GM15510 (cell line): Measurements from ENCODE around the gene KRT6C.

Experiments
- POLR2A ChIP-seq: IDR thresholded peaks from 3 replicates; pipeline ENCODE4 v1.6.1; 2011; ENCODE audit warnings: borderline replicate concordance; ENCODE audit not compliant: insufficient read length; ENCODE audit errors: extremely low read depth

Gene KRT6C

DNA sequence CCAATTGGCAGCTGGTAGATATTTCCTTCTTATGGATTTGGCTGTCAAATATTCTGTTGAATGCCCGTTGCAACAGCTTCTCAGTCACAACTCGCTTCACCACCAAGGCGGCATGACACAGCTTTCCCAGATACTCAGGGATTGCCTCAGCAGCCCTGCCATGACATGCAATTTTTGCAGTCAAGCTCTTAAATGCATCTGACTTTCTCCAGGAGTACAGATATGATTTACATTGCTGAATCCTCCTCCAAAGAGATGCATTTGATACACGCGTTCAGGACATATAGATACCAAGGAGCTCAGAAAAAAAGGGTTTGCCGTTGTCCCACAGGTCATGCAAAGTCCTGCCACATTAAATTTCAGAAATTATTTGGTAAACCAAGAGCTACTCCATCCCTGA is 40.1 kb upstream of the KRT6C start:
- TF ChIP-seq POLR2A, result no peak

DNA sequence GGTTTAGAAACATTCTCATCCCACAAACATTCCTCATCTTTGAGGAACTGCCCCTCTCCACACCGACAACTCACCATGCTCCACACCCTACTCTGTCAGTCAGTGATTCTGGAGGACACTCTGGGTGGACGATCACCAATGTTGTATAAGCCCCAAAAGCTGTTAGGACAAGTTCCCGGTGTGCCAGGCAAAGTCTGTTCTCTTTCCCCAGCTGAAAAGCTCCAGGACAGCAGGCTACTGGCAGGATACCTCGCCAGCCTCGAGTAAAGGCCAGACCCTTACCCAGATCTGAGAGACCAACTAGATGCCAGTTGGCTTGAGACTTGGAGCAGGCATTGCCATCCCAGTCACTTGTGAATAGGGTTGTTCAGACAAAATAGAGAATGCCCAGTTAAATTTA is 34.6 kb upstream of the KRT6C start:
- no peak for TF ChIP-seq POLR2A

DNA sequence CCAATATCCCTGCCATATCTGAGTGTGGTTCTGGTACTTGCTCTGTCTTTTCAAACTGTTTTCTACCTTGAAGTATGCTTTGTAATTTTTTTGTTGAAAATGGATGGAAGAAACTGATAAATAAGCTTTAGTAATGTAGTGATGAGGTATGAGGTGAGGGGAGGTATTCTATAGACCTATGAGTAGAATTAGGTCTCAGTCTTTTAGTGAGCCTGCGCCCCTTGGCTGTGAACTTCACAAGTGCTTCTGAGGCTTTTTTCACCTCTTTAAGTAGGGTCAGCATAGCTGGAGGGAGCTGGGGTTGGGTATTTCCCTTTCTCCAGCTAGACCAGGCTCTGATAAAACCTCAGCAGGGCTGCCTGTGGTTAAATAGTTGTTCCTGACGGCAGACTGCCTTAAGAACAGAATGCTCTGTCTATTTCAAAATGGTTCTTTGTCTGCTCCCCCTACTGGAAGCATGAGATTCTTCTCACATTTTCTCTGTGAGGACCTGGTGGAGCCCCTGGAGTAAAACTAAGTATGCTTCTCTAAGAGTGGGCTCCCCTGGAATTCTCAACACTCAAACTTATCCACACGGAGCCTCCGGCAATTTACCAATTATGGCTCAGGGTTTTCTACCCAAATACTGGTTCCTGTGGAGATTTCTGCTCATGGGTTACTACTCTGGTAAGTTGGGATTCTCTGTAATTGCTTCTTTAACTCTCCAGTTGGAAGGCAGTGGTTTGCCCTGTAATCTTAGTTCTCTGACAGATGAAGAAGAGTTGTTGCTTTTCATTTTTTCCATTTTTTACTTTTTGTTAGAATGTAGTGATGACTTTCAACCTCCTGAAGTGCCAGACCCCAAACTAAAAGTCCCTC is 33.5 kb upstream of the KRT6C start:
- TF ChIP-seq POLR2A, result no peak

DNA sequence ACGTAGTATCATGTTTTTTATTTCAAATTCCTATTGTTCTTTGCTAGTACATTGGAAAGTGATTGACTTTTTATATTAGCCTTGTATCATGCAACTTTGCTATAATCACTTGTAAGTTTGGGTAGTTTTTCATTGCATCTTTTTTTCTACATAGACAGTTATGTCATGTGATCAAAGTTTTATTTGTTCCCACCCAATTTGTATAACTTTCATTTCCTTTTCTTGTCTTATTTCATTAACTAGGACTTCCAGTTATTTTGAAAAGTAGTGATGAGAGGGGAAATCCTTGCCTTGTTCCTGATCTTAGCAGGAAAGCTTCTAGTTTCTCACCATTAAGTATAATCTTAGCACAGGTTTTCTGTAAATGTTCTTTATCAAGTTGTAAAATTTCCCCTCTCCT is 29.3 kb upstream of the KRT6C start:
- TF ChIP-seq POLR2A, result no peak

DNA sequence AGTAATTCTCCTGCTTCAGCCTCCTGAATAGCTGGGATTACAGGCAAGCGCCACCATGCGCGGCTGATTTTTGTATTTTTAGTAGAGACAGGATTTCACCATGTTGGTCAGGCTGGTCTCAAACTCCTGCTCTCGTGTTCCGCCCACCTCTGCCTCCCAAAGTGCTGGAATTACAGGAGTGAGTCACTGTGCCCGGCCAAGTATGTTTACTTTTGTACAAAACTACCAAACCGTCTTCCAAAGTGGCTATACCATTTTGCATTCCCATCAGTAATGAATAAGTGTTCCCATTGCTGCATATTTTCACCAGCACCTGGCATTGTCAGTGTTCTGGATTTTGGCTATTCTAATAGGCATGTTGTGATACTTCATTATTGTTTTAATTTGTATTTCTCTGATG is 27.9 kb upstream of the KRT6C start:
- TF ChIP-seq POLR2A, result no peak

DNA sequence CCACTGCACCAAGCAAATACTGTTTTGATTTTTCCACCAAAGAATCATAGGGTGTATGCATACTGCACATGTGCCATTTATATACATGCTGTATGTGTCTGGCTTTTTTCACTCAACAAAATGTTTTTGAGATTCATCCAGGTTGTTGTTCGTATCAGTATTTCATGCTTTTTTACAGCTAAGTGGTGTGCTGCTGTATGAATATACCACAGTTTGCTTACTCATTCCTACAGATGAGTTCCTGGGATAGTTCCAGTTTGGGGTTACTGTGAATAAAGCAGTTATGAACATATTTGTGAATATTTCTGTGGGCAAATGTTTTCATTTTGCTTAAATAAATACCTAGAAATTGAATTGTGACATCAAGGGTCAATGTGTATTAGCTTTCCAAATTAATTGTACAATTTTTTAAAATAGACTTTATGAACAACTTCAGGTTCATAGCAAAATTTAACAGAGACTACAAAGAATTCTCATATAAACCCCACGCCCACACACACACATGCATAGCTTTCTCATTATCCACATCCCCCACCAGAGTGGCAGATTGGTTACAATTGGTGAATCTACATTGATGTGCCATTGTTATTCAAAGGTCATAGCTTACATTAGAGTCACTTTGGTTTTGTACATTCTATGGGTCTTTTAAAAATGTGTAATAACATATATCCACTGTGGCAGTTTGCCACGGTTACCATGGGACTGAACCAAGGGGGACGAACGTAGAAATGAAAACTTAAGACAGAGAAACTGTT is 26.4 kb upstream of the KRT6C start:
- no peak for TF ChIP-seq POLR2A

DNA sequence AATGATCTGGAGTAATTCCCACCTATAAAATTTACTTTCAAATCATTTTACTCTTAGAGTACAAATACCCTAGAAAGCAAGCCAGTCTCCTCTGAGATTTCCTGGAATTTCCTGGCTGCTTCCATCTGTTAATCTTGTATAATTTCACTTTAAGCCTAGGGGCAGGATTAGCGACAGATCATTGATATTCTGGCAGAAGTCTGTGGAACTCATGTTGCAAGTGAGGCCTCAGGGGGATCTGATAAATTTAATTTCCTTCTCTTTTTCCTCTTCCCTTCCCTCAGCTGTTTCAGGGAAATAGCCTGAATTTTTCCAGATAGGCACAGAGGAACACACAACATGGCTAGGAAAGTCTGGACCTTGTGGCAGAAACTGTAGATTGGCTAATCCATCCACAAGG is 25.3 kb upstream of the KRT6C start:
- no peak for TF ChIP-seq POLR2A

DNA sequence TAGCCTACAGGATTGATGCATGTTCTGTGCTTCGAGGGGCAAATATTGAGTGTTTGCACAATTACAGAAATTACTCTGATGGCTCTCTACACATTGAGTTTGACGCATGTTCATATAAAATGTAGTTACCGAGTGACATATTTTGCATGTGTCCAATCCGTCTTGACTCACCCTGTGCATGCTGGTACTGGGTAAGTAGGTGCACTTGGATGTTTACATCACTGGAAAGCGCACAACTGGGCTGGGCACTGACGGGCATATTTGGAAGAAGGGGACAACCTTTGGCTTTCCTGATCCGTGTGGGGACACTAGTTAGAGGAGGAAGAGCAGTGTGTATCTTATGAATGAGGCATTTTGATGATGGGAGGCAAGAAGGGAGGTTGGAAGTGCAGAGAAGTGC is 24.4 kb upstream of the KRT6C start:
- TF ChIP-seq POLR2A, result no peak

DNA sequence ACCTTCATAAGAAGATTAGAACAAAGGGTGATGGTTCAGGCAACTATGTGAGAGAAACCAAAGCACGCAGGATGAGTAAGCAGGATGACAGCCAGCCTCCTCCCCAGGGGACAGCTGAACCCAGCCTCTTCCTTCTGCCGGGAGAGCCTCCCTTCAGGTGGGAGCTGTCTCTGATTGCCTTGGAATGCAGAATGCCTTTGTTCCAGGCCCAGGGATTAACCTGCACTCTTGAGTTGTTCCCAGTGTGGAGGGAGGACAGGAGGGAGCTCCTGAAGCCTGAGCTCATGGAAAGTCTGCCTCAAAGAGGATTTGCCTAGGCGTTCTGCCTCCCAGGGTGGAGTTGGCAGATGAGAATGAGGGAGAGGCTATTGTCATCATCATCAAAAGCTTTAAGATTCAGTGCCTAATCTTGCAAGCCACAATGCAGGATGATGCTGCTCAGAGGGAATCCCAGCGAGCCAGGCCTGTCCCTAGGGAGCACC is 23.0 kb upstream of the KRT6C start:
- TF ChIP-seq POLR2A, result no peak

DNA sequence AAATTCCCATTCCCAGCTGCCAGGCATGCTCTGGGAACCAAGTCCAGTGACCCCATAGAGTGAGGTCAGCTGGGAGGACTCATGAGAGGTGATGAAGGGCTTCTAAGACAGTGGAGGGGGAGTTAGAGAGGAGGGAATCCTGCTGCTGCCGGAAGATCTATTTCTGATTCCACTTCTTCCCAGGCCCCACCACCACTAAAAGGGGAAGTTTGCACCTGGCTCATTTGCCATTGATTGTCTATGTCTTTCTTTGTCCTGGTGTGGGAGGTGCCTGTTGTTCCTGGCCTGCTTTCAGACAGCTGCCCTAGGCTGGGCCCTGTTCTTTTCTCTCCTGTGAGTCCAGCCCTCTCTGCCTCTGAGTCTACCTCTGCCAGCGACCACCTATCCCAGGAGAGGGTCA is 22.4 kb upstream of the KRT6C start:
- TF ChIP-seq POLR2A, result no peak

DNA sequence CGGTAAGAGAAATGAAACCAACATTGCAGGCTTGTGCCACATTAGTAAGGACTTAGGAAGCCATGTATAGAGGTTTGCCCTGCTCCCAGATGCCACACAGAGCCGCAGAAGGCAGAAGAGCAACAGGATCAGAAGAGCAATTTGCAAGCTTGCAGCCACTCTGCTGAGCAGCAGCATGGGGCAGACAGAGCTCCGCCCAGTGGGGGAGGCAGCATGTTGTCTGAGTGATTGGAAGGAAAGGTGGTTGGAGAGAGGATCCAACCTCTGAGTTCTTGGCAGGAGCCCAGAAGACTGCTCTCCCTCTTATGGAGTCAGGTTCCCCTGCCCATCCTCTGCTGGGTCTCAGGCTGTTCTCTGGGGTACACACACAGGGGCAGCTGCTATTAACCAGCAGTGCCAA is 21.8 kb upstream of the KRT6C start:
- TF ChIP-seq POLR2A, result no peak

DNA sequence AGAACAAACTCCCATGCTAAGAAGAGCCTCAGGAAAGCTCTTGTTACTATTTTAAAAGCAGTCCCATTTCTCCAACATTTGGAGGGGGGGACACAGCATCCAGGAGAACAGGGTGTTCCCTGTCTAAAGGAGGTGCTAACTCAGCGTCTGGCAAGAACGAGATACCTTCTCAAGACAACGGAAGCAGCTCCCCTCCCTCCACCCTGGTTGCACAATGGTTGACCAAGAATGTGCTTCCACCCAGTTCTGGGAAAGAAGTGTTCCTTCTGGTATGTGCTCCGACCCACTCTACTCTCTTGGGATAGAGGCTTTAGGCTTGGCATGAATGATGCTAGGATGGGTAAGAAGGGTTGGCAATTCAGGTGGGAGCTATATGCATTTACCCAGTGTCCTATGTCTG is 20.9 kb upstream of the KRT6C start:
- TF ChIP-seq POLR2A, result no peak

DNA sequence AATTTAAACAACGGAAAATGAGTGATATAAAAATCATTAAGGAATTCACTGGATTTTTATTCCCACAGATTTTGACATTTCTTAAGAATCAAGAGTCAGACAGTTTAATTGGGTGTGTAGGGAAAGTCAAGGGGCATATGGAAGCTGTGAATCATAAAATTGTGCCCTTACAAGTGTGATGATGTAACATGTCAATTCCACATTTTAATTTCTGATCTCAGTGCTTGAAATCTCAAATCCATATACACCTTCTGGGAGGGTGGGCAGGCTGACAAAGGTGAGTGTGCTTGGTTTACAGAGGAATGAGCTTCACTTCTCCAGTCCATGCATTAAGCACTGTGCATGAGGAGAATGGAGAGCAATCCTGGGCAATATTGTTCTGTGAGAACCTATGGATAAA is 20.5 kb upstream of the KRT6C start:
- TF ChIP-seq POLR2A, result no peak

DNA sequence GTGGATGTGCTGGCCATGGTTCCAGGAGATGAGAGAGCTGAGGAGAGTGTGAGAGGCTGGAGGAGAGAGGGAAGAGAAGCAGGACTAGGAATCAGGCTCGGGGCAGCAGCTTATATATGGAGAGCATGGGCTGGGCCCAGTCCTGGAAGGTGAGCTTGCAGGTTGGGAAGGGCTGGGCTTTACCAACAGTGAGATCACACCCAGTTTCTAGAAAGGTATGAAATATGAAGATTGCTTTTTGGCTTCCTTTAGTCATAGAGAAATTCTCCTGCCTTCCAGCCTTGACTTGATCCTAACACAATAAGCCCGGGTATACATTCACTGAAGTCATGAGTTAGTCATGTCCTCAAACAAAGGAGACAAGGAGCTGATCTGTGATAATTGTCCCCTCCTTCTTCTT is 19.6 kb upstream of the KRT6C start, which contains the start of gene KRT6A:
Gene KRT6A, minus strand, starts transcription at position 86 of the 400 bp plus-strand sequence. Its CDS starts 69 bp downstream, at position 17.
- TF ChIP-seq POLR2A, result no peak

DNA sequence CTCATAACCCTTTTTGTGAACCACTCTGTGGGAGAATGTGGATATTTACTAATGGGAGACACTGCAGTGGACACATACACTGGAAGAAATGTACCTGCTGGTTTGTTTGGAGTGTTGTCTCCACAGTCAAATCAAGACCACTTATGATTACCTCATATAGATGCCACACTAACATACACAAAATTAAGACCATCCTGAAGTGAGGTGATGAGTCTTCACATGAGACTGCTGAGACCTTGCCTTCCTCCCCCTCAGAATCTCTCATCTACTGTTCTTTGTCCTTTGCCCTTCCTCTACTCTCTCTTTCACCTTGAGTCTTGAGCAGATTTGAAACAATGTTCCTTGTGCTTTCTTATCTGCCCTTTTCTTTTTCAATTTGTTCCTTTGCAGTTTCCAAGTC is 15.1 kb upstream of the KRT6C start:
- TF ChIP-seq POLR2A, result no peak

DNA sequence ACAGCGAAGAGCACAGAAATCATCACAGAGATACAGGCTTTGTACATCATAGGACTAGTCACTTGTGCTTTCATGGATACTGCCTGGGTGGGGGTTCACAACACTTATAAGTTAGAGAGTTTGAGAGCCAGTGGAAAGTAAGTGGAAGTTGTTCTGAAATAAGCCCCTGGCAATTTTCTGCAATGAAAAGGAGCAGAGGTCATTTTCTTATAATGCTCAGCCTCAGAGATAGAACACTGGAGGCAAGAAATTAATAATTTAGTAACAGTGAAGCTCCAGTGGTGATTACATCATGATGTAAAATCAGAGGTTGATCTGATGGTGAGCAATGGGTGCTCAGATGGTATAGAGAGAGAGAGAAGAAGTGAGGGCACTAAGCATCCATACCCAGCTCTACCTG is 13.6 kb upstream of the KRT6C start:
- no peak for TF ChIP-seq POLR2A
